22Rv1 (cell line): ENCODE results near the gene PLXDC2.

ENCODE experiments used
- ZFX ChIP-seq: fragments of 450-650 bp; IDR thresholded peaks from 2 replicates; pipeline ENCODE4 v1.6.1; 2017; ENCODE audit warnings: antibody characterized with exemption, borderline replicate concordance
- TF ChIP-seq, protein P1 (sequence below): fragments of 450-650 bp; IDR thresholded peaks from 2 replicates; pipeline ENCODE4 v1.5.1; 2017; ENCODE audit warnings: mild to moderate bottlenecking

DNA sequence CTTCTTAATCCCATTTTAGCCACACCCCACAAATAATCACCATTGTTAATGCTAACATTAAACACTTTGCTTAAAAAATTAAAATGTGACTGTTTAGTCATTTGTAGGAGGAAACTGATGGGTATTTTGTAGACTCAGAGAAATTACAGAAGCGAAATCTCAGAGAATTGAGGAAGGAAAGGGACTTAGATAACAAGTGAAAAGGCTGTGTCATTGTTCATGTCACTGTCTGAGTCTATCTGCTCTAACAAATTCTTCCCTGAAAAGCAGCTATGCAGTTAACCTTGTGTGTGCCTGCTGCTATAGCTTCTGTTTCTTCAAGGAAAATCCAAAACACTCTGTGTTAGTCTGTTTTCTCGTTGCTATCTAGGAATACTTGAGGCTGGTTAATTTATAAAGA lies 40.9 kb upstream of the PLXDC2 start:
- TF ChIP-seq, protein P1, sequence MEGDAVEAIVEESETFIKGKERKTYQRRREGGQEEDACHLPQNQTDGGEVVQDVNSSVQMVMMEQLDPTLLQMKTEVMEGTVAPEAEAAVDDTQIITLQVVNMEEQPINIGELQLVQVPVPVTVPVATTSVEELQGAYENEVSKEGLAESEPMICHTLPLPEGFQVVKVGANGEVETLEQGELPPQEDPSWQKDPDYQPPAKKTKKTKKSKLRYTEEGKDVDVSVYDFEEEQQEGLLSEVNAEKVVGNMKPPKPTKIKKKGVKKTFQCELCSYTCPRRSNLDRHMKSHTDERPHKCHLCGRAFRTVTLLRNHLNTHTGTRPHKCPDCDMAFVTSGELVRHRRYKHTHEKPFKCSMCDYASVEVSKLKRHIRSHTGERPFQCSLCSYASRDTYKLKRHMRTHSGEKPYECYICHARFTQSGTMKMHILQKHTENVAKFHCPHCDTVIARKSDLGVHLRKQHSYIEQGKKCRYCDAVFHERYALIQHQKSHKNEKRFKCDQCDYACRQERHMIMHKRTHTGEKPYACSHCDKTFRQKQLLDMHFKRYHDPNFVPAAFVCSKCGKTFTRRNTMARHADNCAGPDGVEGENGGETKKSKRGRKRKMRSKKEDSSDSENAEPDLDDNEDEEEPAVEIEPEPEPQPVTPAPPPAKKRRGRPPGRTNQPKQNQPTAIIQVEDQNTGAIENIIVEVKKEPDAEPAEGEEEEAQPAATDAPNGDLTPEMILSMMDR = no peak
- no peak for TF ChIP-seq ZFX
